ENCODE data around the gene FTSJ3. TPM values are rescaled to one million over a fixed set of nuclear protein-coding genes. Genes with fewer than 3 reads are reported as not detected.

Gene FTSJ3
- total and polyA plus RNA-seq, 2 experiments from 2014 or later: 27.6 to 47.3 TPM

DNA sequence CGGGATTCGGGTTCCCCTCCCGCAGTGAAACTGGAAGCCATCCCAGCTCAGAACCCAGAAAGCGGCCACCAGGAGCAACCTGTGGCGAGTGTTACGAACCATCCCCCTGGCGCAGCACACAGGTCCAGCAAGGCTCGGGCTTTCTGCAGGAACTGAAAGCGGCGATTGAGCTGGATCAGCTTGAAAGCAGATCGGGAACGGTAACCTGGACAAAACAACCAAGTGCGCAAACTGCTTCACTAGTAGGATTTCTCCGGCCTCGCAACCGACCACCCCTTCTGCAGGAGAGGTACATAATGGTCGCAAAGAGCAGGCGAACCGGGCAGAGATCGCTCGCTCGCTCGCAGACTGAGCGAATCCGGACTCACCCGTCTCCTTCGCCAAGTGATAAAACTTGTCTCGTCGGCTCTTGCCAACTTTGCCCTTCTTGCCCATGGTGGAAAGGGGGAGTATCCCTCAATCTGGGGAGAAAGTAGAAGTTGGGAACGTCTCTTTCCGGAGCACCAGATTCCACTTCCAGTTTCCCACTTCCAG, 928 bp downstream of the FTSJ3 start:
- no peak for TF ChIP-seq EZH2 (IDR thresholded peaks at IDR 0.05; ENCODE audit: insufficient read depth, poor library complexity, severe bottlenecking)
- TF ChIP-seq EZH2phosphoT487 (IDR thresholded peaks at IDR 0.05; ENCODE audit: insufficient read depth, low read depth): no peak
- H3K27ac ChIP-seq: peak overlapping the region; percentile 90
- peak overlapping the region; percentile 87 for H3K4me3 ChIP-seq
- H3K4me1 ChIP-seq (ENCODE audit: insufficient read depth): peaks cover 8% of the 10 kb centered on the region
- peak overlapping the region; percentile 86 for H3K9ac ChIP-seq
- peak overlapping the region; percentile 88 for H2AFZ ChIP-seq
- H3K4me2 ChIP-seq (ENCODE audit: unreplicated experiment): peak overlapping the region; percentile 91
- in situ Hi-C loops (cut with MboI): no loop called here
- WGBS, 2 experiments (ENCODE audit: low coverage in 1 of 2, low lambda C conversion rate in 2 of 2, missing lambda C conversion rate in 2 of 2): 1% methylated on average over 31 of the region's 31 CpGs
- H3K9me2 ChIP-seq (ENCODE audit: insufficient read depth): no peaks in the 10 kb centered on the region
- peaks cover 61% of the 10 kb centered on the region for H3K36me3 ChIP-seq (ENCODE audit: low read depth)
- H3F3A ChIP-seq (ENCODE audit: insufficient read depth): peaks cover 14% of the 10 kb centered on the region
- peak; percentile 76 for DNase-seq
- H4K20me1 ChIP-seq (ENCODE audit: insufficient read depth): no peaks in the 10 kb centered on the region
- peaks cover 85% of the 10 kb centered on the region for H3K79me2 ChIP-seq (ENCODE audit: insufficient read depth)
- no peaks in the 10 kb centered on the region for H3K27me3 ChIP-seq (replicated peaks; ENCODE audit: insufficient read depth)
- H3K9me3 ChIP-seq (ENCODE audit: low read depth): no peaks in the 10 kb centered on the region

DNA sequence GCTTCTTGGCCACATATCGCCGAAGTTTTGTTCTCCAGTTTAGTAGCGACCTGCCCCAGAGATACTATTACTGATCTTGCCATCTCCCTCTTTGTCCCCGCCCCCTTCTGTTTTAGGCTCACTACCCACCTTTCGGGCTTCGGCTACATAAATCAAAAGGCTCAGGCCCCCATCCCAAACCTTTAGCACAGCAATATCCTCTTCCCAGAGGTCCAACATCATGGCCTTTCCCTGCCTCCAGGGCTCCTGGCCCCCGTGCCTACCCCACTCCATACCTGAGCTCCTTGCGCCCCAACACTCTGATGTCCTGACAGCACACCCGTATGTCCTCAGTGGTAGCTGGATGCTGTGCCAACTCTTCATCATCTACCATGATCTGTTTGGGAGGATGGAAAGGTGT, 3.1 kb downstream of the FTSJ3 start:
- Histone ChIP-seq H3K4me1 (ENCODE audit: insufficient read depth) (peaks cover 8% of the 10 kb centered on the region), H2AFZ (no peak overlapping the region), H3K9ac (no peak overlapping the region), H3K79me2 (ENCODE audit: insufficient read depth) (peaks cover 84% of the 10 kb centered on the region), H3K4me2 (ENCODE audit: unreplicated experiment) (no peak overlapping the region), H3K27me3 (replicated peaks; ENCODE audit: insufficient read depth) (no peaks in the 10 kb centered on the region), H3K36me3 (ENCODE audit: low read depth) (peaks cover 69% of the 10 kb centered on the region), H4K20me1 (ENCODE audit: insufficient read depth) (no peaks in the 10 kb centered on the region), H3K9me2 (ENCODE audit: insufficient read depth) (no peaks in the 10 kb centered on the region), H3K4me3 (no peak overlapping the region), H3K27ac (no peak overlapping the region), H3F3A (ENCODE audit: insufficient read depth) (peaks cover 29% of the 10 kb centered on the region), H3K9me3 (ENCODE audit: low read depth) (no peaks in the 10 kb centered on the region)
- in situ Hi-C loops (cut with MboI): no loop called here
- TF ChIP-seq EZH2phosphoT487 (IDR thresholded peaks at IDR 0.05; ENCODE audit: insufficient read depth, low read depth) (no peak), EZH2 (IDR thresholded peaks at IDR 0.05; ENCODE audit: insufficient read depth, poor library complexity, severe bottlenecking) (no peak)
- 91 to 93% methylated on average over 9 of the region's 9 CpGs for WGBS, 2 experiments (ENCODE audit: low coverage in 1 of 2, low lambda C conversion rate in 2 of 2, missing lambda C conversion rate in 2 of 2)
- no peak for DNase-seq

GRCh38 chr17:63823659-63824331, 3.7 kb downstream of the FTSJ3 start:
- no peak overlapping the region for H3K27ac ChIP-seq
- H3K4me2 ChIP-seq (ENCODE audit: unreplicated experiment): no peak overlapping the region
- H3K9me2 ChIP-seq (ENCODE audit: insufficient read depth): no peaks in the 10 kb centered on the region
- H4K20me1 ChIP-seq (ENCODE audit: insufficient read depth): no peaks in the 10 kb centered on the region
- no peaks in the 10 kb centered on the region for H3K9me3 ChIP-seq (ENCODE audit: low read depth)
- H3F3A ChIP-seq (ENCODE audit: insufficient read depth): peaks cover 34% of the 10 kb centered on the region
- peaks cover 6% of the 10 kb centered on the region for H3K4me1 ChIP-seq (ENCODE audit: insufficient read depth)
- H3K36me3 ChIP-seq (ENCODE audit: low read depth): peaks cover 69% of the 10 kb centered on the region
- no peak overlapping the region for H3K4me3 ChIP-seq
- TF ChIP-seq EZH2 (IDR thresholded peaks at IDR 0.05; ENCODE audit: insufficient read depth, poor library complexity, severe bottlenecking) (no peak), EZH2phosphoT487 (IDR thresholded peaks at IDR 0.05; ENCODE audit: insufficient read depth, low read depth) (no peak)
- DNase-seq: no peak
- no peaks in the 10 kb centered on the region for H3K27me3 ChIP-seq (replicated peaks; ENCODE audit: insufficient read depth)
- H3K9ac ChIP-seq: no peak overlapping the region
- no peak overlapping the region for H2AFZ ChIP-seq
- peaks cover 79% of the 10 kb centered on the region for H3K79me2 ChIP-seq (ENCODE audit: insufficient read depth)
- 88 to 92% methylated on average over 13 of the region's 13 CpGs for WGBS, 2 experiments (ENCODE audit: low coverage in 1 of 2, low lambda C conversion rate in 2 of 2, missing lambda C conversion rate in 2 of 2)
- in situ Hi-C loops (cut with MboI): no loop called here

DNA sequence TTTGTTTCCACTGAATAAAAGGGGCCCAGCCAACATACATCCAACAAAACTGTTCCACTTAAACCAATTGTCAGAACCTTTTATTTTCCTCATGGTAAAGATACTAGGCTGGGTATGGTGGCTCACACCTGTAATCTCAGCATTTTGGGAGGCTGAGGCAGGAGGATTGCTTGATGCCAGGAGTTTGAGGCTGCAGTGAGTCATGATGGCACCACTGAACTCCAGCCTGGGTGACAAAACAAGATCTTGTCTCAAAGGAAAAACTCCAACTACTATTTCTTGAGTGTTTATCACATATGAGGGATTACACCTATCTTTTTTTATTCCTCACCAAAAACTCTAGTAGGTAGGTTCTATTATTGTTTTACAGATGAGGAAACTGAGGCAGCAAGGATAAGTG, 4.9 kb downstream of the FTSJ3 start:
- Histone ChIP-seq H2AFZ (no peak overlapping the region), H3K9ac (no peak overlapping the region), H3K4me3 (no peak overlapping the region), H3K79me2 (ENCODE audit: insufficient read depth) (peaks cover 66% of the 10 kb centered on the region), H4K20me1 (ENCODE audit: insufficient read depth) (no peaks in the 10 kb centered on the region), H3K9me3 (ENCODE audit: low read depth) (no peaks in the 10 kb centered on the region), H3K4me2 (ENCODE audit: unreplicated experiment) (no peak overlapping the region), H3K27ac (no peak overlapping the region), H3K9me2 (ENCODE audit: insufficient read depth) (no peaks in the 10 kb centered on the region), H3K36me3 (ENCODE audit: low read depth) (peaks cover 76% of the 10 kb centered on the region), H3K4me1 (ENCODE audit: insufficient read depth) (no peaks in the 10 kb centered on the region; the same call in 1 of the 2 replicates), H3F3A (ENCODE audit: insufficient read depth) (peaks cover 45% of the 10 kb centered on the region), H3K27me3 (replicated peaks; ENCODE audit: insufficient read depth) (no peaks in the 10 kb centered on the region)
- DNase-seq: no peak
- TF ChIP-seq EZH2 (IDR thresholded peaks at IDR 0.05; ENCODE audit: insufficient read depth, poor library complexity, severe bottlenecking) (no peak), EZH2phosphoT487 (IDR thresholded peaks at IDR 0.05; ENCODE audit: insufficient read depth, low read depth) (no peak)
- in situ Hi-C loops (cut with MboI): no loop called here
